NK-92 (cell line): ENCODE data around the gene PLPP6.

Experiments
- DNase-seq: peaks from one replicate; lab custom pipeline; 2025; ENCODE audit not compliant: unreplicated experiment; lab: John Stamatoyannopoulos, UW

PLPP6 gene

GRCh38 chr9:4690144-4690543 is 28.1 kb downstream of the PLPP6 start:
- no peak for DNase-seq

- no peak for DNase-seq
Measured at GRCh38 chr9:4691795-4692194, 29.7 kb downstream of the PLPP6 start.

- no peak for DNase-seq
Measured at GRCh38 chr9:4700091-4700490, 38.0 kb downstream of the PLPP6 start.

- no peak for DNase-seq
Measured at GRCh38 chr9:4700932-4701331, 38.8 kb downstream of the PLPP6 start.

- no peak for DNase-seq
Measured at GRCh38 chr9:4701526-4701925, 39.4 kb downstream of the PLPP6 start.

- DNase-seq = no peak
Measured at GRCh38 chr9:4704129-4704528, 42.0 kb downstream of the PLPP6 start.

GRCh38 chr9:4706021-4706420 is 43.9 kb downstream of the PLPP6 start:
- DNase-seq = no peak

- no peak for DNase-seq
Measured at GRCh38 chr9:4706971-4707622, 45.0 kb downstream of the PLPP6 start.

- DNase-seq = no peak
Measured at GRCh38 chr9:4709380-4709779, 47.3 kb downstream of the PLPP6 start.

- no peak for DNase-seq
Measured at GRCh38 chr9:4713849-4714248, 51.8 kb downstream of the PLPP6 start.

- no peak for DNase-seq
Measured at GRCh38 chr9:4714266-4715016, 52.3 kb downstream of the PLPP6 start.
